A673 (cell line): Measurements from ENCODE around the gene AFF1. TPM values are rescaled to one million over a fixed set of nuclear protein-coding genes. Genes with fewer than 3 reads are reported as not detected.

ENCODE experiments used
- BruUV-seq: library from RNA; stranded (reverse); fragments of 400-500 nt; replicated peaks from 2 replicates; lab custom pipeline; 2021; lab: Mats Ljungman, UMichigan
- CTCF ChIA-PET: fragments of 300-600 bp; sonication (Branson Sonifier 250); formaldehyde crosslinking; loops from one replicate; lab custom pipeline; 2022; ENCODE audit warnings: antibody characterized with exemption; lab: Charles Lee
- POLR2A ChIA-PET: fragments of 300-600 bp; sonication (Branson Sonifier 250); formaldehyde crosslinking; loops from one replicate; lab custom pipeline; 2022; ENCODE audit warnings: antibody characterized with exemption; ENCODE audit not compliant: low non-redundant PET; lab: Charles Lee
- DNase-seq: peaks from one replicate; pipeline ENCODE4 v3.0.0-alpha.2; 2015; ENCODE audit warnings: low spot score
- H3K27ac ChIP-seq: fragments of 200-600 bp; sonication (generic); 2 replicates; pipeline ENCODE4 v1.5.1; 2016; ENCODE audit warnings: mixed run types, low read depth, mild to moderate bottlenecking, mixed read lengths, antibody characterized with exemption, low read length; ENCODE audit not compliant: poor library complexity, severe bottlenecking
- H3K27me3 ChIP-seq: fragments of 200-600 bp; sonication (generic); replicated peaks from 2 replicates; pipeline ENCODE4 v1.6.1; 2017; ENCODE audit warnings: mixed run types, low read depth, mild to moderate bottlenecking, mixed read lengths, antibody characterized with exemption, low read length; ENCODE audit not compliant: insufficient read depth, poor library complexity
- H3K36me3 ChIP-seq: fragments of 200-600 bp; sonication (generic); 2 replicates; pipeline ENCODE4 v1.6.1; 2016; ENCODE audit warnings: mixed run types, mild to moderate bottlenecking, mixed read lengths, antibody characterized with exemption, low read length; ENCODE audit not compliant: insufficient read depth, poor library complexity, severe bottlenecking
- H3K4me1 ChIP-seq: fragments of 200-600 bp; sonication (generic); 2 replicates; pipeline ENCODE4 v1.6.1; 2017; ENCODE audit warnings: mixed run types, mild to moderate bottlenecking, mixed read lengths, antibody characterized with exemption, low read length; ENCODE audit not compliant: insufficient read depth, poor library complexity, severe bottlenecking
- H3K4me3 ChIP-seq: fragments of 200-600 bp; sonication (generic); 2 replicates; pipeline ENCODE4 v1.5.1; 2016; ENCODE audit warnings: low read depth, mixed run types, mild to moderate bottlenecking, mixed read lengths, low read length; ENCODE audit not compliant: poor library complexity, severe bottlenecking
- H3K9me3 ChIP-seq: fragments of 200-600 bp; sonication (generic); 2 replicates; pipeline ENCODE4 v1.6.1; 2016; ENCODE audit warnings: mixed run types, low read depth, mild to moderate bottlenecking, mixed read lengths, antibody characterized with exemption, low read length; ENCODE audit not compliant: poor library complexity, severe bottlenecking
- EZH2 ChIP-seq: fragments of 200-600 bp; sonication (generic); IDR thresholded peaks from 2 replicates; pipeline ENCODE4 v1.6.1; 2017; ENCODE audit warnings: borderline replicate concordance, low read depth, mild to moderate bottlenecking, mixed read lengths, antibody characterized with exemption, low read length; ENCODE audit not compliant: poor library complexity, severe bottlenecking
- intact Hi-C: fragments of 100-400 bp; cut with micrococcal nuclease; formaldehyde crosslinking; loops from one replicate; pipeline ENCODE4 v1.10.0; 2022; ENCODE audit not compliant: unreplicated experiment
- total RNA-seq: library from RNA; stranded (reverse); gene quantifications from 2 replicates; pipeline ENCODE4 v1.2.3, GENCODE V29; 2021
- TF ChIP-seq, protein P1 (sequence below): fragments of 300-800, 200-600 bp; sonication (generic); conservative IDR thresholded peaks from 2 replicates; pipeline ENCODE4 v1.5.1; 2017; ENCODE audit warnings: low read depth, mild to moderate bottlenecking, antibody characterized with exemption, low read length, moderate library complexity, mixed read lengths

AFF1 gene
- total RNA-seq, 1 experiment from 2014 or later, result 60.1 TPM

GRCh38 chr4:86965019-86965976 lies 30.5 kb downstream of the AFF1 start:
- ChIA-PET POLR2A (no interaction called here), CTCF (no interaction called here)
- no TSS peak for BruUV-seq
- no peak overlapping the region for H3K4me3 ChIP-seq
- H3K4me1 ChIP-seq, result peaks cover 86% of the 10 kb centered on the region
- H3K9me3 ChIP-seq, result no peaks in the 10 kb centered on the region
- TF ChIP-seq, protein P1, sequence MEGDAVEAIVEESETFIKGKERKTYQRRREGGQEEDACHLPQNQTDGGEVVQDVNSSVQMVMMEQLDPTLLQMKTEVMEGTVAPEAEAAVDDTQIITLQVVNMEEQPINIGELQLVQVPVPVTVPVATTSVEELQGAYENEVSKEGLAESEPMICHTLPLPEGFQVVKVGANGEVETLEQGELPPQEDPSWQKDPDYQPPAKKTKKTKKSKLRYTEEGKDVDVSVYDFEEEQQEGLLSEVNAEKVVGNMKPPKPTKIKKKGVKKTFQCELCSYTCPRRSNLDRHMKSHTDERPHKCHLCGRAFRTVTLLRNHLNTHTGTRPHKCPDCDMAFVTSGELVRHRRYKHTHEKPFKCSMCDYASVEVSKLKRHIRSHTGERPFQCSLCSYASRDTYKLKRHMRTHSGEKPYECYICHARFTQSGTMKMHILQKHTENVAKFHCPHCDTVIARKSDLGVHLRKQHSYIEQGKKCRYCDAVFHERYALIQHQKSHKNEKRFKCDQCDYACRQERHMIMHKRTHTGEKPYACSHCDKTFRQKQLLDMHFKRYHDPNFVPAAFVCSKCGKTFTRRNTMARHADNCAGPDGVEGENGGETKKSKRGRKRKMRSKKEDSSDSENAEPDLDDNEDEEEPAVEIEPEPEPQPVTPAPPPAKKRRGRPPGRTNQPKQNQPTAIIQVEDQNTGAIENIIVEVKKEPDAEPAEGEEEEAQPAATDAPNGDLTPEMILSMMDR, result no peak
- TF ChIP-seq EZH2, result no peak
- DNase-seq, result peak; percentile 20
- intact Hi-C loops, result loop anchor here (5.0 kb wide), 2 partner anchors 42 to 413 kb away; no protein-coding TSS in a partner anchor
- peak overlapping the region; percentile 96 for H3K27ac ChIP-seq
- no peaks in the 10 kb centered on the region for H3K36me3 ChIP-seq
- no peaks in the 10 kb centered on the region for H3K27me3 ChIP-seq

GRCh38 chr4:86967073-86967472 lies 32.3 kb downstream of the AFF1 start:
- POLR2A ChIA-PET, result interaction anchor here (0.5 kb wide), 1 partner anchor 74 kb away, joined by 8 read pairs; no protein-coding TSS in a partner anchor
- no TSS peak for BruUV-seq
- H3K36me3 ChIP-seq, result no peaks in the 10 kb centered on the region
- H3K4me3 ChIP-seq, result no peak overlapping the region
- intact Hi-C loops, result loop anchor here (5.0 kb wide), 2 partner anchors 40 to 415 kb away; no protein-coding TSS in a partner anchor
- DNase-seq, result no peak
- peak overlapping the region; percentile 96 for H3K27ac ChIP-seq
- no peaks in the 10 kb centered on the region for H3K27me3 ChIP-seq
- H3K4me1 ChIP-seq, result peaks cover 86% of the 10 kb centered on the region
- TF ChIP-seq, protein P1, result no peak
- TF ChIP-seq EZH2, result no peak
- CTCF ChIA-PET, result no interaction called here
- no peaks in the 10 kb centered on the region for H3K9me3 ChIP-seq

DNA sequence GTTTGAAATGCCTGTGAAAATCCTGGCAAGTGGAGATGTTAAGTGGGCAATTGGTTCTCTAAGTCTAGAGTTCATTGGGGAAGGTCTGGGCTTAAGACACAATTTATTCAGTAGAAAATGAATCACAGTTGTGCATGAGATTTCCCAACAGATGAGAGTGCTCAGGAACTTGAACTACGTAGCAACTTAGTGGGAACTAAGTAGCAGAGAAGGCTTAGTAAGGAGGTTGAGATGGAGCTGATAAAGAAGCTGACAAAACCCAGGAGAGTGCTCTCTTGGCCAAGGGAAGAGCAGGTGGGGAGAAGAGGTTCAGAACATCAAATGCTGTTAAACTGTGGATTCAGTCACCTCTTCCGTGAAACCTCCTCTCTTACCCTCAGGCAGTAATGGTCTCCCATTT lies 33.0 kb downstream of the AFF1 start:
- H3K9me3 ChIP-seq, result no peaks in the 10 kb centered on the region
- no peak overlapping the region for H3K4me3 ChIP-seq
- TF ChIP-seq, protein P1, result no peak
- TF ChIP-seq EZH2, result no peak
- BruUV-seq, result TSS peak; percentile 83
- intact Hi-C loops, result loop anchor here (5.0 kb wide), 2 partner anchors 40 to 415 kb away; no protein-coding TSS in a partner anchor
- DNase-seq, result peak; percentile 66
- peaks cover 86% of the 10 kb centered on the region for H3K4me1 ChIP-seq
- H3K27me3 ChIP-seq, result no peaks in the 10 kb centered on the region
- POLR2A ChIA-PET, result interaction anchor here (0.5 kb wide), 1 partner anchor 73 kb away, joined by 8 read pairs; no protein-coding TSS in a partner anchor
- H3K27ac ChIP-seq, result peak overlapping the region; percentile 96
- CTCF ChIA-PET, result no interaction called here
- no peaks in the 10 kb centered on the region for H3K36me3 ChIP-seq
